Lower leg skin (tissue), 4 donors: ENCODE measurements around the gene MTA1. TPM values are rescaled to one million over a fixed set of nuclear protein-coding genes. Genes with fewer than 3 reads are reported as not detected.

Experiments used
- DNase-seq, 2 donors: peaks; one replicate each; pipeline ENCODE4 v3.0.0-alpha.2; 2019; ENCODE audit warnings: low spot score in 2 of 2
- H3K4me3 ChIP-seq: fragments of 200-600 bp; sonication (generic); 2 replicates; pipeline ENCODE4 v1.5.1; 2017; ENCODE audit warnings: mild to moderate bottlenecking, low read depth; ENCODE audit not compliant: poor library complexity, severe bottlenecking
- POLR2A ChIP-seq, 2 donors: fragments of 450-650 bp; IDR thresholded peaks; one replicate each; pipeline ENCODE4 v1.6.1; 2016 to 2017; ENCODE audit warnings: antibody characterized with exemption in 2 of 2, mild to moderate bottlenecking in 1 of 2, moderate library complexity in 1 of 2
- WGBS, 2 donors: methylation state at CpG; one replicate each; pipeline ENCODE4 v1.1.5; 2018; 5-methylcytosine and 5-hydroxymethylcytosine counted together
- intact Hi-C: fragments of 100-400 bp; cut with DNase I; formaldehyde crosslinking; loops from one replicate; pipeline ENCODE4 v1.15.0; 2023; ENCODE audit warnings: low total_unique reads
- total RNA-seq, 4 donors: library from RNA; depleted of rRNA; stranded (reverse); fragments of >200 nt; gene quantifications; one replicate each; pipeline ENCODE4 v1.1.0, GENCODE V29; 2016
- TF ChIP-seq, protein P1 (sequence below), 3 donors: fragments of 450-650 bp; IDR thresholded peaks; one replicate each; pipeline ENCODE4 v1.5.1; 2016; ENCODE audit warnings: antibody characterized with exemption in 3 of 3, mild to moderate bottlenecking in 3 of 3, moderate library complexity in 2 of 3

MTA1 gene
- total RNA-seq, 4 donors from 2014 or later, result 39.3 to 56.7 (median 46.4) TPM

DNA sequence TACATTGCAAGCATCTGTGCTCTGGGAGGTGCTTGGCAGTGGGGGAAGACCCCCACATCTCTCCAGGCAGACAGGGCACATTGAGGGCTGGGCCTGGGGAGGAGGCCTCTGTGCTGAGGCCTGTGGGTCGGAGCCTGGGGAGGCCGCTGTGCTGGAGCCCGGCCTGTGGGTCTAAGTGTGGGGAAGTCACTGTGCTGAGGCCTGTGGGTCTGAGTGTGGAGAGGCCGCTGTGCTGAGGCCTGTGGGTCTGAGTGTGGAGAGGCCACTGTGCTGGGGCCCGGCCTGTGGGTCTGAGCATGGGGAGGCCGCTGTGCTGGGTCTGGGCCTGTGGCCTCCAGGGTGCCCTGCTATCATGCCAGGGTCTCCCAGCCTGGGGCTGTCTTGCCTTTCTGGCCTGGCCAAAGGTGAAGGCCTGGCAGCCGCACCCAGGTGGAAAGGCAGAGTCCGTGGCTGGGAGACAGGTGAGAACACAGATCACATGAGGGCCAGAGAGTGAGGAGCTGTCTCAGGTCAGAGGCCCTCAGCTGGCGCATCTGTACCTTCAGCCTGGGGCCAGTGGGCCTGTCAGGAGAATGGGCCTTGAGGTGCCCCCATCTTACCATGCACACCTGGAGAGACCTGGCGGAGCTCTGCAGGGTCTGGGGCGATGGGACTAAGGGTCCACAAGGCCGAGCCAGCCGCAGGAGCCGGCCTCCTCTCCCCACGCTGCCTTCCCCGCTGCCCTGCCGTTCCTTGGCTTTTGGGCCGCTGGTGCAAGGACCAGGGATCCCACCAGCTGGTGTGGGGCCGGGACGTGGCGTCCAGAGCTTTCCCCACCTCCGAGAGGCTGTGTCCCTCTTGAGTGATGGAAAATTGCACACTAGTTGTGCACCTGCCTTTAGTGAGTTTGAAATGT lies 36.4 kb downstream of the MTA1 start:
- no peak for TF ChIP-seq POLR2A (IDR thresholded peaks at IDR 0.05)
- TF ChIP-seq, protein P1, sequence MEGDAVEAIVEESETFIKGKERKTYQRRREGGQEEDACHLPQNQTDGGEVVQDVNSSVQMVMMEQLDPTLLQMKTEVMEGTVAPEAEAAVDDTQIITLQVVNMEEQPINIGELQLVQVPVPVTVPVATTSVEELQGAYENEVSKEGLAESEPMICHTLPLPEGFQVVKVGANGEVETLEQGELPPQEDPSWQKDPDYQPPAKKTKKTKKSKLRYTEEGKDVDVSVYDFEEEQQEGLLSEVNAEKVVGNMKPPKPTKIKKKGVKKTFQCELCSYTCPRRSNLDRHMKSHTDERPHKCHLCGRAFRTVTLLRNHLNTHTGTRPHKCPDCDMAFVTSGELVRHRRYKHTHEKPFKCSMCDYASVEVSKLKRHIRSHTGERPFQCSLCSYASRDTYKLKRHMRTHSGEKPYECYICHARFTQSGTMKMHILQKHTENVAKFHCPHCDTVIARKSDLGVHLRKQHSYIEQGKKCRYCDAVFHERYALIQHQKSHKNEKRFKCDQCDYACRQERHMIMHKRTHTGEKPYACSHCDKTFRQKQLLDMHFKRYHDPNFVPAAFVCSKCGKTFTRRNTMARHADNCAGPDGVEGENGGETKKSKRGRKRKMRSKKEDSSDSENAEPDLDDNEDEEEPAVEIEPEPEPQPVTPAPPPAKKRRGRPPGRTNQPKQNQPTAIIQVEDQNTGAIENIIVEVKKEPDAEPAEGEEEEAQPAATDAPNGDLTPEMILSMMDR (IDR thresholded peaks at IDR 0.05), result no peak
- intact Hi-C loops, result no loop called here
- 90 to 91% methylated on average over 20 to 22 of the region's 22 CpGs for WGBS, 2 donors
- no peak for DNase-seq
- H3K4me3 ChIP-seq, result no peak overlapping the region

DNA sequence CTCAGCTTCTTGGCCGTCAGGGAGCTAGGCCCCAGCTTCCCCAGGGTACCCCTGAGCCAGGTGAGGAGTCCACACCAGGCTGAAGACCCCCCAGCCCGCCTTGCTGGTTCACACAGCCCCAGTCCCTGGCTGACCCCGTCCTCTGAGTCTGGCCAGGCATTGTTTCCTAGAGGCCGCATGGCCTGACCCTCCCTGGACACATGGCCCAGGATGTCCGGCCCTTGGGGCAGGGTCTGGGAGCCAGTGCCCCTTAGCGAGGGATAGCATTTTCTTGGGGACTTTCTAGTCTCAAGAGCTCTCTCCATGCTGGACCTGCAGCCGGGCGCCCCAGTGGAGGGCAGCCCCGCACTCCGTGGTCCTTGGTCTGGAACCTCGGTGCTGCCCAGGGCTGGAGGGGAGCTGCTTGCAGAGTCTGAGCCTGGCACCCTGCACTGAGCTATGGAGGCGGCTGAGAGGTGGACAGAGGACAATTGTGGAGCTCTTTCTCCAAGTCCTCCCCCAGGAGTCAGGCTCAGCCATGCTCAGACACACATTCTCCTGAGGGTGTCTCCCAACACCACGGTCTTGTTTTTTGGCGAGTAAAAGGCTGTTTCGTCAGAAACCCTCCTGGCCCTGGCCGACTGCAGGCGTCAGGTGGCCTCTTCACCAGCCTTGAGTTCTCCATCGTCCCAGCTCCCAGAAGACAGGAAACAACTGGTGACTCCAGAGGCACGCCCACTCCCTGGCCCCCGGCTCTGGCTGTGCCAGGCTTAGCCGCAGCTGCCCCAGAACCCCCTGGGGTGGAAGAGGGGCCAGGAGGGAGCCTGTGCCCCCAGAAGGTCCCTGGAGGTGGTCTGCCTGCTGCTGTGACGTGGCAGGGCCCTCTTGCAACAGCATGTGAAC lies 37.4 kb downstream of the MTA1 start:
- H3K4me3 ChIP-seq, result no peak overlapping the region
- no peak for DNase-seq
- intact Hi-C loops, result no loop called here
- WGBS, 2 donors, result 85 to 86% methylated on average over 19 to 22 of the region's 22 CpGs
- TF ChIP-seq POLR2A (IDR thresholded peaks at IDR 0.05), result no peak
- TF ChIP-seq, protein P1 (IDR thresholded peaks at IDR 0.05), result no peak

DNA sequence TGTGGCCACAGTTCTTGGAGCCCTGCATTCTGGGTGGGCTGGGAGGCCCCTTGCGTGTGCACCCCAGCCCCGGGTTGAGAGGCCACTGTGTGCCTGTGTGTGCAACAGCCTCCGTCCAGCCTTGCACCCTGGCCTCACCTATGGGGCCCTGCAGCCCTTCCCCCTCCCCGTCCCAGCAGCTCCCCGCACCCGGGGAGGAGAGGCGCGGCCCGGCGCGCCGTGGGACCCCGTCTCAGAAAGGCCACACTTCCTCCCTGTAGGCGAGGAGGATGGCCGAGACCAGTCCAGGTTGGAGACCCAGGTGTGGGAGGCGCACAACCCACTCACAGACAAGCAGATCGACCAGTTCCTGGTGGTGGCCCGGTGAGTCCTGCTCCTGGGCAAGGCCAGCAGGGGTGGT lies 38.4 kb downstream of the MTA1 start:
- WGBS, 2 donors, result 85 to 91% methylated on average over 9 to 17 of the region's 18 CpGs
- H3K4me3 ChIP-seq, result no peak overlapping the region
- intact Hi-C loops, result no loop called here
- no peak for TF ChIP-seq POLR2A (IDR thresholded peaks at IDR 0.05)
- TF ChIP-seq, protein P1 (IDR thresholded peaks at IDR 0.05), result no peak
- DNase-seq, result no peak

DNA sequence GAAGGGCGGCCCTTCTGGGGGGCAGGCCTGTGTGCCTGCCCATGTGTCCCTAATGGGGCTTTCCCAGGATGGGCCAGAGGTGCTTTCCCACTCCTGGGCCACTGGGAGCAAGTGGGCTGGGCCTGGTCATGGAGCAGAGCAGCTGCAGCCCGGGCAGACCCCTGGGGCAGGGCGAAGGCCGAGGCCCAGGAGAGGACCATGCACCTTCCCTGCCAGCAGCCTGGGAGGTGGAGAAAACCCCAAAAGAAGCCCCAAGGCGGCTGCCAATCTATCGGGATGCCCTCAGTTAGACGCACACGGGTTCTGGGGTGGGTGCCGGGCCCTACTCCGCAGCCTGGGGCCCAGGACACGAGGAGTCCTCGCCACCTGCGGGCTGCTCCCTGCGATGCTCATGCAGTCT lies 38.9 kb downstream of the MTA1 start:
- H3K4me3 ChIP-seq, result no peak overlapping the region

DNA sequence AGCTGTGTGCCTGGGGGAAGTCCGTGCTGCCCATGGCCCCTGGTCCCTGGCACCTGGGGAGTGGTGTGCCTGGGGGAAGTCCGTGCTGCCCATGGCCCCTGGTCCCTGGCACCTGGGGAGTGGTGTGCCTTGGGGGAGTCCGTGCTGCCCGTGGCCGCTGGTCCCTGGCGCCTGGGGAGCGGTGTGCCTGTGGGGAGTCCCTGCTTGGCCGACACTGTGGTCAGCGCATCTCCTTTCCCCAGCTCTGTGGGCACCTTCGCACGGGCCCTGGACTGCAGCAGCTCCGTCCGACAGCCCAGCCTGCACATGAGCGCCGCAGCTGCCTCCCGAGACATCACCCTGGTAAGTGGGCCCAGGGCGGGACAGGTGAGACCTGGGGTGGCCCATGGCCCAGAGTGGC lies 40.5 kb downstream of the MTA1 start:
- no peak overlapping the region for H3K4me3 ChIP-seq
- 88 to 95% methylated on average over 3 to 9 of the region's 17 CpGs for WGBS, 2 donors

More for the DNA sequence above, 38.9 kb downstream of the MTA1 start:
- DNase-seq, result no peak
- intact Hi-C loops, result no loop called here
- TF ChIP-seq, protein P1 (IDR thresholded peaks at IDR 0.05), result no peak
- TF ChIP-seq POLR2A (IDR thresholded peaks at IDR 0.05), result no peak
- WGBS, 2 donors, result no CpG with 5 or more reads among the region's 14 CpGs

More for the DNA sequence above, 40.5 kb downstream of the MTA1 start:
- intact Hi-C loops, result no loop called here
- no peak for DNase-seq
- no peak for TF ChIP-seq POLR2A (IDR thresholded peaks at IDR 0.05)
- TF ChIP-seq, protein P1 (IDR thresholded peaks at IDR 0.05), result no peak
